Measurements from ENCODE around the gene PLA1A. TPM values are rescaled to one million over a fixed set of nuclear protein-coding genes. Genes with fewer than 3 reads are reported as not detected.

PLA1A gene
- total and polyA plus RNA-seq, 2 donors (not counting 3 experiments of a cell fraction or from before 2014, with no cell fraction given): 0.07 TPM; not detected in 1

DNA sequence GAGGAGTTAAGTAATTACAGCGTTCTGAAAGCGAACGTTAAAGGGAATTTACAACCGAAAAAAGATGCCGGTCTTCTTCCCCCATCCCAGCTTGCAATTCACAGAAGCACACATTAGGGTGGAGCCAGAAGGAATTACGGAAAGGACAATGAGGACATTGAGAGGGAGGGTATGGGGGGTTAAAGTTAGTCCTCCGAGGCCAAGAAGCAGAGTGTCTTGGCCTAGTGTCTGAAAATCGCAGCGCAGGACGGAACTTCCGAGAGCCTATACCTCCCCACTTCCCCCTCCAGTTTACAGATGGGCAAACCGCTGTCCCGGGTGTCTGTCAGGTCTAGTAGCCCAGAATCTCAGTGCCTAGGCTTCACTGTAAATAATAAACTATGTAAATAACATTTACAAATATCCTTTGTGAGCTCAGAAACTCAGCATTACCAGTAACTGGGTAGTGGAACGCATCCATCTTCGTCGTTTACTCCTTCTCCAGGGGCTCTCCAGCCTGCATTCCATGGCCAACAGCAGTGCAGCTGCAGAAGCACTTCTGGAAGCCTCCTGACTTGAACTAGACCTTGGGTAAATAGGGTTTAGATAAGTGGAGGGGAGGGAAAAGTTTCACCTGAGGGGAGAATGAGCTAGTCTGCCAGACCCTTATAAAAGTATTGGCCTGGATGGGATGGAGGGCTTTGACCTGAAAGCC is 17.5 kb upstream of the PLA1A start:
- Histone ChIP-seq H3K36me3 (ENCODE audit: control insufficient read depth in 2 of 2, extremely low read depth in 1 of 2, insufficient read depth in 2 of 2, low read length in 2 of 2) (no peaks in the 10 kb centered on the region), H2AFZ (ENCODE audit: low read depth, low read length) (peak overlapping the region; percentile 98), H4K20me1 (replicated peaks; ENCODE audit: control insufficient read depth, extremely low read depth, insufficient read depth, low read length) (no peaks in the 10 kb centered on the region), H3K9ac (replicated peaks; ENCODE audit: extremely low read depth, insufficient read depth, low read length) (peak overlapping the region; percentile 85), H3K9me1 (replicated peaks; ENCODE audit: control insufficient read depth, extremely low read depth, insufficient read depth, low read length) (no peaks in the 10 kb centered on the region), H3K27me3 (ENCODE audit: control insufficient read depth in 2 of 2, insufficient read depth in 2 of 2, low read length in 2 of 2) (no peaks in the 10 kb centered on the region), H3K9me3 (replicated peaks; ENCODE audit: control insufficient read depth, insufficient read depth, low read length) (no peaks in the 10 kb centered on the region), H3K27ac (ENCODE audit: insufficient read depth, low read depth, low read length) (peak overlapping the region; percentile 71), H3K4me3 (replicated peaks in 1 of 3; ENCODE audit: insufficient read depth in 1 of 3, low read depth in 1 of 3, low read length in 3 of 3) (peak overlapping the region; percentile 65 to 86 (median 66)), H3K4me1 (ENCODE audit: control insufficient read depth, extremely low read depth, insufficient read depth, low read length) (peaks cover 9% of the 10 kb centered on the region), H3K4me2 (ENCODE audit: insufficient read depth, low read length) (peak overlapping the region; percentile 89), H3K79me2 (ENCODE audit: control insufficient read depth, insufficient read depth, low read length) (no peaks in the 10 kb centered on the region)
- POLR2A ChIA-PET: no interaction called here
- DNase-seq (ENCODE audit: low read depth, low spot score) (no peak), FAIRE-seq (no peak)
- CTCF ChIA-PET: interaction anchor here (0.7 to 1.8 kb wide), 4 partner anchors 13 to 78 kb away, joined by 3 to 4 read pairs (median 3); no protein-coding TSS in a partner anchor
- intact Hi-C loops (cut with micrococcal nuclease): no loop called here
- BruUV-seq (replicated peaks): TSS peak; percentile 64
- TF ChIP-seq, protein P1, sequence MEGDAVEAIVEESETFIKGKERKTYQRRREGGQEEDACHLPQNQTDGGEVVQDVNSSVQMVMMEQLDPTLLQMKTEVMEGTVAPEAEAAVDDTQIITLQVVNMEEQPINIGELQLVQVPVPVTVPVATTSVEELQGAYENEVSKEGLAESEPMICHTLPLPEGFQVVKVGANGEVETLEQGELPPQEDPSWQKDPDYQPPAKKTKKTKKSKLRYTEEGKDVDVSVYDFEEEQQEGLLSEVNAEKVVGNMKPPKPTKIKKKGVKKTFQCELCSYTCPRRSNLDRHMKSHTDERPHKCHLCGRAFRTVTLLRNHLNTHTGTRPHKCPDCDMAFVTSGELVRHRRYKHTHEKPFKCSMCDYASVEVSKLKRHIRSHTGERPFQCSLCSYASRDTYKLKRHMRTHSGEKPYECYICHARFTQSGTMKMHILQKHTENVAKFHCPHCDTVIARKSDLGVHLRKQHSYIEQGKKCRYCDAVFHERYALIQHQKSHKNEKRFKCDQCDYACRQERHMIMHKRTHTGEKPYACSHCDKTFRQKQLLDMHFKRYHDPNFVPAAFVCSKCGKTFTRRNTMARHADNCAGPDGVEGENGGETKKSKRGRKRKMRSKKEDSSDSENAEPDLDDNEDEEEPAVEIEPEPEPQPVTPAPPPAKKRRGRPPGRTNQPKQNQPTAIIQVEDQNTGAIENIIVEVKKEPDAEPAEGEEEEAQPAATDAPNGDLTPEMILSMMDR (IDR thresholded peaks at IDR 0.05; ENCODE audit: extremely low read depth in 1 of 2, insufficient read depth in 1 of 2, low read depth in 1 of 2, low read length in 2 of 2): no peak
- TF ChIP-seq POLR2AphosphoS5 (IDR thresholded peaks at IDR 0.05; ENCODE audit: insufficient read depth, low read depth, low read length) (no peak), POLR2A (IDR thresholded peaks at IDR 0.05; ENCODE audit: low read depth, low read length) (no peak), EZH2 (IDR thresholded peaks at IDR 0.05; ENCODE audit: borderline replicate concordance, low read depth, low read length, severe bottlenecking) (no peak), GATA2 (IDR thresholded peaks at IDR 0.05; ENCODE audit: insufficient read depth, insufficient read length, low read depth, low read length) (no peak), MYC (IDR thresholded peaks at IDR 0.05; ENCODE audit: low read depth, low read length) (no peak), JUN (IDR thresholded peaks at IDR 0.05; ENCODE audit: borderline replicate concordance, insufficient read depth, insufficient read length, low read depth) (no peak), FOS (IDR thresholded peaks at IDR 0.05; ENCODE audit: borderline replicate concordance, insufficient read depth, low read length) (no peak)
- TF ChIP-seq, protein P2, sequence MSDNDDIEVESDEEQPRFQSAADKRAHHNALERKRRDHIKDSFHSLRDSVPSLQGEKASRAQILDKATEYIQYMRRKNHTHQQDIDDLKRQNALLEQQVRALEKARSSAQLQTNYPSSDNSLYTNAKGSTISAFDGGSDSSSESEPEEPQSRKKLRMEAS (IDR thresholded peaks at IDR 0.05; ENCODE audit: insufficient read depth, insufficient read length): no peak
- dilution Hi-C loops (cut with MboI; ENCODE audit: extremely low pct_ligation_motif_present, low sequenced_read_pairs): no loop called here

Measured in endothelial cell of umbilical vein (primary cell).